ENCODE measurements around the gene SLC25A14. TPM values are rescaled to one million over a fixed set of nuclear protein-coding genes. Genes with fewer than 3 reads are reported as not detected.

SLC25A14 gene
- polyA plus RNA-seq, 1 experiment, result 20.7 TPM

DNA sequence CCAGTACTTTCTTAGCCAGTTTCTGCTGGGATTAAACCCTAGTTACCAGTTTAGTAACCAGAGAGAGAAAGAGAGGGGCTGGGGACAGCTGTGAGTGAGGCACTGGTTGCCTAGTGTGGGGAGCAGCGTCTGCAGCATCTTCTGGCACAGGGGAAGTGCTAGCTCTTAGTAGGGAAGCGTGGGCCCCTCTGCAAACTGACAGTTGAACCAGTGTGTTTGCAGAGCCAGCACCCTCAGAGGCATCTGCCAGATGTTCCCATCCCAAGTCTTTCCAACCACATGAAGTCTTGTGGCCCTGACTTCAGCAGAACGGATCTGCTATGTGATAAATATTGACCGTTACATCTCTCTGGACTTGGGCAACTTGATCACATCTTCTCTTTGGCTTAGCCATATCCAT, 77.1 kb downstream of the SLC25A14 start:
- H3K4me3 ChIP-seq (ENCODE audit: low read depth, low read length), result no peak overlapping the region
- no peak for DNase-seq (ENCODE audit: low read depth, low spot score)
- CTCF ChIA-PET, result no interaction called here

DNA sequence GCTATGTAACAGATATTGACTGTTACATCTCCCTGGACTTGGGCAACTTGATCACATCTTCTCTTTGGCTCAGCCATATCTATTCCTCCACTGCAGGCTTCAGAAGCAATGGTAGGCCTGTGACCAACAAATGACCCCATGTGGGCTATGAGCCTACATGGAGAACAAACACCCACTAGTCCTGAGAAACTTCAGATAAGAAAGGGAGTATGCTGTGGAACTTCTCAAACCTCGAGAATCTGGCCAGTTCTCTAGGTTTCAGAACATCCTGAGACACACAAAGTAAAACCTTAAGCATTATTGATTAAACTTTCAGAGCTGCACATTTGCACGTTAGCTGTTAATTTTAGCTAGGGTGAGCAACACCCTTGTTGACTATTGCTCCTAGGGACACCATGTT, 78.3 kb downstream of the SLC25A14 start:
- DNase-seq (ENCODE audit: low read depth, low spot score), result no peak
- POLR2A ChIA-PET, result no interaction called here
- Histone ChIP-seq H3K4me3 (ENCODE audit: low read depth, low read length) (no peak overlapping the region), H3K9me3 (ENCODE audit: control insufficient read depth, insufficient read depth, low read length) (no peaks in the 10 kb centered on the region), H3K27me3 (ENCODE audit: control insufficient read depth, insufficient read depth, low read length) (no peaks in the 10 kb centered on the region), H3K27ac (ENCODE audit: low read depth, low read length) (no peak overlapping the region)
- TF ChIP-seq, protein P1, sequence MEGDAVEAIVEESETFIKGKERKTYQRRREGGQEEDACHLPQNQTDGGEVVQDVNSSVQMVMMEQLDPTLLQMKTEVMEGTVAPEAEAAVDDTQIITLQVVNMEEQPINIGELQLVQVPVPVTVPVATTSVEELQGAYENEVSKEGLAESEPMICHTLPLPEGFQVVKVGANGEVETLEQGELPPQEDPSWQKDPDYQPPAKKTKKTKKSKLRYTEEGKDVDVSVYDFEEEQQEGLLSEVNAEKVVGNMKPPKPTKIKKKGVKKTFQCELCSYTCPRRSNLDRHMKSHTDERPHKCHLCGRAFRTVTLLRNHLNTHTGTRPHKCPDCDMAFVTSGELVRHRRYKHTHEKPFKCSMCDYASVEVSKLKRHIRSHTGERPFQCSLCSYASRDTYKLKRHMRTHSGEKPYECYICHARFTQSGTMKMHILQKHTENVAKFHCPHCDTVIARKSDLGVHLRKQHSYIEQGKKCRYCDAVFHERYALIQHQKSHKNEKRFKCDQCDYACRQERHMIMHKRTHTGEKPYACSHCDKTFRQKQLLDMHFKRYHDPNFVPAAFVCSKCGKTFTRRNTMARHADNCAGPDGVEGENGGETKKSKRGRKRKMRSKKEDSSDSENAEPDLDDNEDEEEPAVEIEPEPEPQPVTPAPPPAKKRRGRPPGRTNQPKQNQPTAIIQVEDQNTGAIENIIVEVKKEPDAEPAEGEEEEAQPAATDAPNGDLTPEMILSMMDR (IDR thresholded peaks at IDR 0.05; ENCODE audit: low read depth, low read length), result no peak
- CTCF ChIA-PET, result no interaction called here

More for the DNA sequence above, 77.1 kb downstream of the SLC25A14 start:
- no peaks in the 10 kb centered on the region for H3K27me3 ChIP-seq (ENCODE audit: control insufficient read depth, insufficient read depth, low read length)
- no peak overlapping the region for H3K27ac ChIP-seq (ENCODE audit: low read depth, low read length)
- POLR2A ChIA-PET, result no interaction called here
- TF ChIP-seq, protein P1 (IDR thresholded peaks at IDR 0.05; ENCODE audit: low read depth, low read length), result no peak
- no peaks in the 10 kb centered on the region for H3K9me3 ChIP-seq (ENCODE audit: control insufficient read depth, insufficient read depth, low read length)

DNA sequence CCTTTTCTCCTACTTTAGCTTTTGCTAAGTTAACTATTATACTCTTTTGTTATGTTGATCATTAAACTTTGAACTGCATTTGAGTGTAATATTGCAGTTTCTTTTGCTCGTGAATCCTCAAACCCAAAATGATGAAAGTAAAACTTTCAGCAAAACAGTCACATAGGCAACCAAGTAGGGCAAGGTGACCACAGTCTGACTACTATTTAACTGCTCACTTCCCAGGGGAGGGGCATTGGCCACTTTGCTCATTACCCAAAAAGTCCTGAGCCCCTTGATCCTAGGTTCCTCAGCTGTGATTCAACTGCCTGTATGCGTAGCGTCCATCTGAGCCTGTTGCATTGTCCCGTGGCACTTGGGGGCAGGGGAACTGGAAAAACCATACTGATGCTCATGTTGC, 79.0 kb downstream of the SLC25A14 start:
- ChIA-PET POLR2A (no interaction called here), CTCF (no interaction called here)
- TF ChIP-seq, protein P1 (IDR thresholded peaks at IDR 0.05; ENCODE audit: low read depth, low read length), result no peak
- H3K9me3 ChIP-seq (ENCODE audit: control insufficient read depth, insufficient read depth, low read length), result no peaks in the 10 kb centered on the region
- no peak overlapping the region for H3K27ac ChIP-seq (ENCODE audit: low read depth, low read length)
- no peak overlapping the region for H3K4me3 ChIP-seq (ENCODE audit: low read depth, low read length)
- DNase-seq (ENCODE audit: low read depth, low spot score), result no peak
- no peaks in the 10 kb centered on the region for H3K27me3 ChIP-seq (ENCODE audit: control insufficient read depth, insufficient read depth, low read length)

DNA sequence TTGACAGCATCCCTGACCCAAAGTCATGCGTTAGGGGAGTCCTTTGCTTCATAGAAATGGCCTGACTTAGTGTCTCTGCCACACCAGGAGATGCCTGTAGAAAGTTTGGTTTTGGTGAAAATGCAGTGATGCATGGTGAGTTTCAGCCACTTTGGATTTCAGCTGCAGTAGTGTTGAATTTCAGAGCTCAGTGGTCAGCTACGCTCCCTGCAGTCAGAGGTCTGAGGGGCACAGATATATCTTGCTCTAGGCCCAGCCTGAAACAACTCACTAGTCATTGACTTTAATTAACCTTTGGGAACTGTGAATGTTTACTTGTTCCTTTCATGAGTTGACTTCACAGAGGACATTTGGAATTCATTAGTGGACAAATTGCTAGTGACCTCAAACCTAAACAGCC, 79.5 kb downstream of the SLC25A14 start:
- Histone ChIP-seq H3K27me3 (ENCODE audit: control insufficient read depth, insufficient read depth, low read length) (no peaks in the 10 kb centered on the region), H3K4me3 (ENCODE audit: low read depth, low read length) (no peak overlapping the region), H3K9me3 (ENCODE audit: control insufficient read depth, insufficient read depth, low read length) (no peaks in the 10 kb centered on the region), H3K27ac (ENCODE audit: low read depth, low read length) (no peak overlapping the region)
- POLR2A ChIA-PET, result no interaction called here
- TF ChIP-seq, protein P1 (IDR thresholded peaks at IDR 0.05; ENCODE audit: low read depth, low read length), result no peak
- CTCF ChIA-PET, result no interaction called here
- DNase-seq (ENCODE audit: low read depth, low spot score), result no peak

Small RNA genes lying within 50 kb of the gene (small RNA-seq; reads per million reads assigned to genes)
- not detected for gene AL035423.1 (ENCODE audit: insufficient read length, low read depth)
- not detected for gene RNU6-1130P (ENCODE audit: insufficient read length, low read depth)

Other genes starting within 250 kb of the SLC25A14 start
- gene ELF4, start 229.4 kb upstream of the SLC25A14 start, polyA plus RNA-seq (2011; rRNA removed), result 17.7 and 18.3 TPM in 2 replicates
- 31.1 and 39.3 TPM in 2 replicates for gene AIFM1, start 174.1 kb upstream of the SLC25A14 start, polyA plus RNA-seq (2011; rRNA removed)
- 3.6 TPM in 2 replicates for gene RAB33A, start 168.0 kb upstream of the SLC25A14 start, polyA plus RNA-seq (2011; rRNA removed)
- gene ZNF280C, start 71.0 kb upstream of the SLC25A14 start, polyA plus RNA-seq (2011; rRNA removed), result 6.5 and 9.9 TPM in 2 replicates
- not detected in 2 replicates for gene GPR119, start 45.8 kb downstream of the SLC25A14 start, polyA plus RNA-seq (2011; rRNA removed)
- gene RBMX2, start 62.1 kb downstream of the SLC25A14 start, polyA plus RNA-seq (2011; rRNA removed), result 20.3 and 24.0 TPM in 2 replicates

Measured in AG04450 (cell line).